GM23338 (cell line): ENCODE measurements around the gene XRCC5. TPM values are rescaled to one million over a fixed set of nuclear protein-coding genes. Genes with fewer than 3 reads are reported as not detected.

Experiments used
- ATAC-seq: fragments of 200-7000 bp; cut with Tn5 transposase; 3 replicates; pipeline ENCODE4 v1.9.1; 2020
- DNase-seq: peaks from one replicate; pipeline ENCODE4 v3.0.0-alpha.2; 2015; ENCODE audit warnings: low spot score
- H2AFZ ChIP-seq: fragments of 200-600 bp; sonication (generic); 2 replicates; pipeline ENCODE4 v1.8.0; 2016; ENCODE audit warnings: antibody characterized with exemption, mild to moderate bottlenecking, moderate library complexity
- H3F3A ChIP-seq: fragments of 200-600 bp; sonication (generic); replicated peaks from 2 replicates; pipeline ENCODE4 v1.8.0; 2017; ENCODE audit warnings: antibody characterized with exemption, mixed run types, low read depth
- H3K27ac ChIP-seq: fragments of 200-600 bp; sonication (generic); 2 replicates; pipeline ENCODE4 v1.6.1; 2016; ENCODE audit warnings: low read depth
- H3K27me3 ChIP-seq: fragments of 200-600 bp; sonication (generic); 2 replicates; pipeline ENCODE4 v1.8.0; 2016; ENCODE audit warnings: mild to moderate bottlenecking, mixed run types, moderate library complexity; ENCODE audit not compliant: insufficient read depth
- H3K36me3 ChIP-seq: fragments of 200-600 bp; sonication (generic); 2 replicates; pipeline ENCODE4 v1.8.0; 2016; ENCODE audit warnings: mild to moderate bottlenecking; ENCODE audit not compliant: insufficient read depth
- H3K4me1 ChIP-seq: fragments of 200-600 bp; sonication (generic); 2 replicates; pipeline ENCODE4 v1.8.0; 2016; ENCODE audit warnings: mild to moderate bottlenecking, moderate library complexity; ENCODE audit not compliant: insufficient read depth
- H3K4me2 ChIP-seq: fragments of 200-600 bp; sonication (generic); 2 replicates; pipeline ENCODE4 v1.7.1; 2017; ENCODE audit warnings: mixed run types
- H3K4me3 ChIP-seq: fragments of 200-600 bp; sonication (generic); 2 replicates; pipeline ENCODE4 v1.6.1; 2016; ENCODE audit warnings: mixed run types
- H3K79me2 ChIP-seq: fragments of 200-600 bp; sonication (generic); replicated peaks from 2 replicates; pipeline ENCODE4 v1.8.0; 2017; ENCODE audit warnings: mild to moderate bottlenecking; ENCODE audit not compliant: insufficient read depth
- H3K9me2 ChIP-seq: fragments of 200-600 bp; sonication (generic); 2 replicates; pipeline ENCODE4 v1.8.0; 2017; ENCODE audit not compliant: insufficient read depth
- H4K20me1 ChIP-seq: fragments of 200-600 bp; sonication (generic); replicated peaks from 2 replicates; pipeline ENCODE4 v1.8.0; 2017; ENCODE audit warnings: mild to moderate bottlenecking; ENCODE audit not compliant: insufficient read depth
- H3K27ac Mint-ChIP-seq: 2 replicates; pipeline ENCODE4 v1.8.0; 2020; ENCODE audit warnings: inconsistent platforms, mild to moderate bottlenecking, moderate library complexity, mixed read lengths
- H3K27me3 Mint-ChIP-seq: 3 replicates; pipeline ENCODE4 v1.8.0; 2022; ENCODE audit warnings: low read depth, mild to moderate bottlenecking, moderate library complexity, mixed read lengths, inconsistent platforms; ENCODE audit not compliant: insufficient read depth, poor library complexity
- H3K36me3 Mint-ChIP-seq: 3 replicates; pipeline ENCODE4 v1.8.0; 2021; ENCODE audit warnings: low read depth, mild to moderate bottlenecking, inconsistent platforms, moderate library complexity, mixed read lengths
- H3K4me1 Mint-ChIP-seq: 3 replicates; pipeline ENCODE4 v1.8.0; 2020; ENCODE audit warnings: mild to moderate bottlenecking, inconsistent platforms, mixed read lengths
- H3K4me3 Mint-ChIP-seq: 3 replicates; pipeline ENCODE4 v1.8.0; 2021; ENCODE audit warnings: moderate library complexity, mild to moderate bottlenecking, inconsistent platforms, mixed read lengths
- H3K9me3 Mint-ChIP-seq: 3 replicates; pipeline ENCODE4 v1.8.0; 2020; ENCODE audit warnings: moderate library complexity, mild to moderate bottlenecking, inconsistent platforms, mixed read lengths
- CREB1 ChIP-seq: fragments of 250-450 bp; sonication (Bioruptor Pico); IDR thresholded peaks from 2 replicates; pipeline ENCODE4 v1.5.0; 2020; ENCODE audit warnings: low read depth, mild to moderate bottlenecking, moderate library complexity
- CTCF ChIP-seq, 2 experiments: fragments of 200-600 bp in 1 of 2; sonication (generic) in 1 of 2; conservative IDR thresholded peaks; 2 replicates each; pipeline versions ENCODE4 v1.5.1 to v1.6.1; 2016 to 2017; ENCODE audit warnings: antibody characterized with exemption in 2 of 2, low read depth in 2 of 2, mild to moderate bottlenecking in 2 of 2, moderate library complexity in 1 of 2
- ETS1 ChIP-seq: IDR thresholded peaks from 2 replicates; pipeline ENCODE4 v1.6.1; 2016; ENCODE audit warnings: antibody characterized with exemption
- EZH2 ChIP-seq: fragments of 200-600 bp; sonication (generic); IDR thresholded peaks from one replicate; pipeline ENCODE4 v1.8.0; 2017; ENCODE audit warnings: antibody characterized with exemption, mild to moderate bottlenecking, low read depth; ENCODE audit not compliant: unreplicated experiment
- EZH2phosphoT487 ChIP-seq: fragments of 200-600 bp; sonication (generic); IDR thresholded peaks from one replicate; pipeline ENCODE4 v1.8.1; 2018; ENCODE audit warnings: antibody characterized with exemption; ENCODE audit not compliant: unreplicated experiment
- JUNB ChIP-seq: IDR thresholded peaks from one replicate; pipeline ENCODE4 v1.6.1; 2016; ENCODE audit warnings: antibody characterized with exemption; ENCODE audit not compliant: unreplicated experiment
- NANOG ChIP-seq: IDR thresholded peaks from 2 replicates; pipeline ENCODE4 v1.6.1; 2016; ENCODE audit warnings: antibody characterized with exemption, borderline replicate concordance
- POLR2AphosphoS5 ChIP-seq: IDR thresholded peaks from 2 replicates; pipeline ENCODE4 v1.6.1; 2016; ENCODE audit warnings: antibody characterized with exemption, low read depth
- STAT1 ChIP-seq: IDR thresholded peaks from one replicate; pipeline ENCODE4 v1.6.1; 2016; ENCODE audit warnings: antibody characterized with exemption; ENCODE audit not compliant: unreplicated experiment
- ZNF114 ChIP-seq: fragments of 250-450 bp; sonication (Bioruptor Pico); IDR thresholded peaks from 2 replicates; pipeline ENCODE4 v1.5.0; 2020; ENCODE audit warnings: mild to moderate bottlenecking, moderate library complexity
- ZNF331 ChIP-seq: fragments of 250-450 bp; sonication (Bioruptor Pico); IDR thresholded peaks from 2 replicates; pipeline ENCODE4 v1.5.0; 2020; ENCODE audit warnings: low read depth, mild to moderate bottlenecking, moderate library complexity
- ZNF462 ChIP-seq: fragments of 250-450 bp; sonication (Bioruptor Pico); IDR thresholded peaks from 2 replicates; pipeline ENCODE4 v1.5.0; 2020; ENCODE audit warnings: mild to moderate bottlenecking, moderate library complexity
- polyA plus RNA-seq: library from polyadenylated mRNA; unstranded; fragments of >200 nt; fragmentation: Nextera tagmentation; extraction: Ambion mirVana; gene quantifications from 2 replicates; pipeline ENCODE4 v1.2.1, GENCODE V29; 2016
- total RNA-seq: library from RNA; depleted of rRNA; stranded (reverse); fragments of >200 nt; shearing (Covaris generic); gene quantifications from 2 replicates; pipeline ENCODE4 v1.2.3, GENCODE V29; 2014

Gene XRCC5
- total and polyA plus RNA-seq, 2 experiments from 2014 or later = 499 to 524 TPM

- TF ChIP-seq EZH2phosphoT487 = no peak
- TF ChIP-seq CTCF (conservative IDR thresholded peaks at IDR 0.05; ENCODE audit: low read depth in 2 of 2) = no peak
- TF ChIP-seq NANOG = no peak
Observed at GRCh38 chr2:216163518-216163917, 54.4 kb downstream of the XRCC5 start (continued).

- DNase-seq (no peak), ATAC-seq (no peak)
- Mint-ChIP-seq H3K9me3 (no peaks in the 10 kb centered on the region), H3K4me1 (peaks cover 2% of the 10 kb centered on the region; the same call in 1 of the 3 replicates), H3K36me3 (peaks cover 97% of the 10 kb centered on the region), H3K27ac (peak overlapping the region; percentile 45; the same call in 1 of the 2 replicates), H3K27me3 (no peaks in the 10 kb centered on the region), H3K4me3 (no peak overlapping the region)
- Histone ChIP-seq H3K27me3 (no peaks in the 10 kb centered on the region), H4K20me1 (peaks cover 24% of the 10 kb centered on the region), H3K79me2 (peaks cover 63% of the 10 kb centered on the region), H3K27ac (peak overlapping the region; percentile 51; the same call in 1 of the 2 replicates), H3K36me3 (peaks cover 63% of the 10 kb centered on the region), H2AFZ (no peak overlapping the region), H3F3A (peaks cover 16% of the 10 kb centered on the region; the same call in 1 of the 2 replicates), H3K4me1 (no peaks in the 10 kb centered on the region), H3K4me3 (no peak overlapping the region), H3K9me2 (no peaks in the 10 kb centered on the region), H3K4me2 (no peak overlapping the region)
- TF ChIP-seq NANOG (no peak), POLR2AphosphoS5 (no peak), ZNF331 (CRISPR knock-in tag) (no peak), EZH2phosphoT487 (no peak), CTCF (conservative IDR thresholded peaks at IDR 0.05; ENCODE audit: low read depth in 2 of 2) (no peak), JUNB (no peak), EZH2 (no peak), CREB1 (CRISPR knock-in tag) (no peak), STAT1 (no peak), ETS1 (no peak), ZNF114 (no peak), ZNF462 (no peak)
Observed at GRCh38 chr2:216164087-216164486, 54.9 kb downstream of the XRCC5 start.
